ENCODE results near the gene DPCD. TPM values are rescaled to one million over a fixed set of nuclear protein-coding genes. Genes with fewer than 3 reads are reported as not detected.

DPCD gene
- total RNA-seq, 1 donor from 2014 or later = 71.1 TPM

DNA sequence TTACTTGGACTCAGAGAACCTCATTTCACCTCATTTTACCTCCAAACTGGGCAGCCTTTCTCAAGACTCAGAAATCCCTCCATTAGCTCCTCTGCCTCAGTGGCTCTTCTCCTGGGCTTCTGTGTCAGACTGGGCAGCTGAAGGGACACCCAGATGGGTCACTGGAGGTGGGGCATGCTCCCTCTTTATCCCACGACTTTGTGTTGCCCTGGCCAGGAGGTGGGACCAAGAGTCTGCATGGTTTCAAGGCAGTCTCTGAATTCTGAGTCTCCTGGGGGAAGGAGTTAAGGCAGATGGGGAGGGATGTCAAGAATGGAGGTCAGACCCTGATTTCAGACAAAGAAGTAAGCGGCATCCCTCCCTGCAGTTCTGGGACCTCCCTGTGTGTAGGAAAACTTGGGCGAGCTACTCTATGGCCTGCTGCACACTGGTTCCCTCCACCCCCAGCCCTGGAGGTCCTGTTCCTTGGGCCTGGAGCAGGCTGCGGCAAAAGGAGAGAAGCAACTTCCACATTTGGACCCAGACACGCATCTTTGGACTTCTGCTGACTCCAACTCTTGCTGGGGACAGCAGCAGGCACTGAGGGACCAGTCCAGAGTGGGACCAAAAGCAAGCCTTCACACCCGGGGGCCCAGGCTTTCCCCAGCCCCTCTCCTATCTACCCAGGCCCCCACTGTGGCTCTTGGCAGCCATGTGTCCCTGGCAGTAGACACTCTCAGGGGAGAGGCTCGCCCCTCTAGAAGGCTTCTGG, 10.8 kb upstream of the DPCD start:
- Mint-ChIP-seq H3K4me1 (peaks cover 12% of the 10 kb centered on the region), H3K27ac (no peak overlapping the region), H3K36me3 (peaks cover 8% of the 10 kb centered on the region), H3K9me3 (peaks cover 2% of the 10 kb centered on the region), H3K4me3 (no peak overlapping the region), H3K27me3 (ENCODE audit: insufficient read depth, low read depth) (peaks cover 11% of the 10 kb centered on the region)
- Histone ChIP-seq H3K4me3 (no peak overlapping the region), H3K79me2 (ENCODE audit: low read depth) (no peaks in the 10 kb centered on the region), H3K9ac (no peak overlapping the region), H3K4me1 (peaks cover 19% of the 10 kb centered on the region), H3K27me3 (peaks cover 10% of the 10 kb centered on the region), H3F3A (ENCODE audit: low read depth) (peaks cover 16% of the 10 kb centered on the region), H3K27ac (no peak overlapping the region), H3K4me2 (no peak overlapping the region), H3K36me3 (no peaks in the 10 kb centered on the region), H3K9me3 (ENCODE audit: low read depth) (no peaks in the 10 kb centered on the region), H4K20me1 (ENCODE audit: low read depth) (peaks cover 38% of the 10 kb centered on the region), H2AFZ (replicated peaks) (no peak overlapping the region)
- no peak for DNase-seq (ENCODE audit: low spot score)
- TF ChIP-seq, protein P1, sequence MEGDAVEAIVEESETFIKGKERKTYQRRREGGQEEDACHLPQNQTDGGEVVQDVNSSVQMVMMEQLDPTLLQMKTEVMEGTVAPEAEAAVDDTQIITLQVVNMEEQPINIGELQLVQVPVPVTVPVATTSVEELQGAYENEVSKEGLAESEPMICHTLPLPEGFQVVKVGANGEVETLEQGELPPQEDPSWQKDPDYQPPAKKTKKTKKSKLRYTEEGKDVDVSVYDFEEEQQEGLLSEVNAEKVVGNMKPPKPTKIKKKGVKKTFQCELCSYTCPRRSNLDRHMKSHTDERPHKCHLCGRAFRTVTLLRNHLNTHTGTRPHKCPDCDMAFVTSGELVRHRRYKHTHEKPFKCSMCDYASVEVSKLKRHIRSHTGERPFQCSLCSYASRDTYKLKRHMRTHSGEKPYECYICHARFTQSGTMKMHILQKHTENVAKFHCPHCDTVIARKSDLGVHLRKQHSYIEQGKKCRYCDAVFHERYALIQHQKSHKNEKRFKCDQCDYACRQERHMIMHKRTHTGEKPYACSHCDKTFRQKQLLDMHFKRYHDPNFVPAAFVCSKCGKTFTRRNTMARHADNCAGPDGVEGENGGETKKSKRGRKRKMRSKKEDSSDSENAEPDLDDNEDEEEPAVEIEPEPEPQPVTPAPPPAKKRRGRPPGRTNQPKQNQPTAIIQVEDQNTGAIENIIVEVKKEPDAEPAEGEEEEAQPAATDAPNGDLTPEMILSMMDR (IDR thresholded peaks at IDR 0.05) = no peak
- TF ChIP-seq EZH2phosphoT487 (IDR thresholded peaks at IDR 0.05) (no peak), EZH2 (IDR thresholded peaks at IDR 0.05) (no peak)

DNA sequence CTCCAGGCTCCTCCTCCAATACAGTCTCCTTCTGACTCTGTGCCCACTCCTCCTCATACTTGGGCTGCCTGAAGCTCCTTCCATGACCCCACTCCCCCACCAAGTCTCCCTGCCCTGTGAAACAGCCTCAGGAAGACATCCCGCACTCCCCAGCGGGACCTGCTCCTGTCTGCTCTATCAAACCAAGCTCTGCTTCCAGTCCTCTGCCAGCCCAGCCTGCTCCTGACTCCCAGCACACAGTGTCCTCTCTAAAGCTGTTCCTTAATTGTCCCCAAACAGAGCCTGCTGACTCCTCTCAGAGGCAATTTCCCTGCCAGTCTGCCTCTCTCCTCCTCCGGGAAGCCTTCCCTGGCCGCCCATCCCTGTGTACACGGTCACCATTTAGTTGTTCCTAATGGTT, 9.9 kb upstream of the DPCD start:
- H3K27me3 Mint-ChIP-seq (ENCODE audit: insufficient read depth, low read depth) = peaks cover 11% of the 10 kb centered on the region
- Histone ChIP-seq H3K79me2 (ENCODE audit: low read depth) (no peaks in the 10 kb centered on the region), H2AFZ (replicated peaks) (no peak overlapping the region), H3K4me2 (no peak overlapping the region), H3K4me1 (peaks cover 19% of the 10 kb centered on the region), H3K4me3 (no peak overlapping the region), H3F3A (ENCODE audit: low read depth) (peaks cover 16% of the 10 kb centered on the region), H4K20me1 (ENCODE audit: low read depth) (peaks cover 46% of the 10 kb centered on the region), H3K36me3 (no peaks in the 10 kb centered on the region), H3K27me3 (peaks cover under 1% of the 10 kb centered on the region), H3K9ac (no peak overlapping the region), H3K27ac (no peak overlapping the region), H3K9me3 (ENCODE audit: low read depth) (no peaks in the 10 kb centered on the region)
- H3K27ac Mint-ChIP-seq = no peak overlapping the region
- DNase-seq (ENCODE audit: low spot score) = no peak
- peaks cover 2% of the 10 kb centered on the region for H3K9me3 Mint-ChIP-seq
- H3K36me3 Mint-ChIP-seq = peaks cover 8% of the 10 kb centered on the region
- H3K4me1 Mint-ChIP-seq = peaks cover 12% of the 10 kb centered on the region
- TF ChIP-seq, protein P1 (IDR thresholded peaks at IDR 0.05) = no peak
- TF ChIP-seq EZH2phosphoT487 (IDR thresholded peaks at IDR 0.05) (no peak), EZH2 (IDR thresholded peaks at IDR 0.05) (no peak)
- no peak overlapping the region for H3K4me3 Mint-ChIP-seq

DNA sequence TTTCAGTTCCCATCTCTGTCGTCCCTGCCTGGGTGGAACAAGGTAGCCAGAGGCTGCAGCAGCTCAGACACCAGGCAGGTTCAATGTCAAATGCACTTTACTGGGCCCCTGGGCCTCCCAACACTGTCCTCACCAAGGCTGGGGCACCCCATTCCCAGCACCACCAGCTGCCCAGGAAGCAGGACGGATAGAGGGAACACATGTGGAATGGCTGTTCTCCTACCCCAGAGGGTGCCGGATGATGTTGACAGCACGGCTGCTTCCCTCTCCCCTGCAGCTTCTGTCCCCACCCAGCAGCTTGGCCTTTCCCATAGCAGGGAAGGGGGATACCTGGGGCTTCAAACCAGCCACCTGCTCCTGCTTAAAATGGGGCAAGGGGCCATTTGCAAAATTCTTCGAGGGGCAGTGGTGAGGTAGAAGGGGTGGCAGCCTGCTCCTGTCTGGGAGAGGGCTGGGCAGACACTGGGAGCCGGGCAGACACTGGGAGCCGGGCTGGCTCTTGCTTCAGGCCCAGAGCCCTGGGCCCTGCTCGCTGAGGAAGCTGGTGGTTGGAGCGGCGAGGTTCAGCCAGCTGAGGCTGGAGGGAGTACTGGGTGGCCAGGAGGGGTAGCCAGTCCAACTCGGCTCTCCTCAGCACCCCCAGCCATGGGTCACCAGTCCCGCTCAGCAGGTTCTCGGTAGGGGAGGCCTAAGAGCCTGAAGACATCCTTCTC, 9.2 kb upstream of the DPCD start:
- H3K4me2 ChIP-seq = no peak overlapping the region
- peaks cover 19% of the 10 kb centered on the region for H3F3A ChIP-seq (ENCODE audit: low read depth)
- no peaks in the 10 kb centered on the region for H3K79me2 ChIP-seq (ENCODE audit: low read depth)
- no peaks in the 10 kb centered on the region for H3K9me3 ChIP-seq (ENCODE audit: low read depth)
- Mint-ChIP-seq H3K4me1 (peaks cover 12% of the 10 kb centered on the region), H3K9me3 (peaks cover 2% of the 10 kb centered on the region), H3K36me3 (peaks cover 8% of the 10 kb centered on the region), H3K27ac (no peak overlapping the region), H3K4me3 (no peak overlapping the region), H3K27me3 (ENCODE audit: insufficient read depth, low read depth) (peaks cover 8% of the 10 kb centered on the region)
- peaks cover 19% of the 10 kb centered on the region for H3K4me1 ChIP-seq
- no peak overlapping the region for H3K4me3 ChIP-seq
- no peak overlapping the region for H2AFZ ChIP-seq (replicated peaks)
- no peak overlapping the region for H3K27ac ChIP-seq
- DNase-seq (ENCODE audit: low spot score) = no peak
- no peak overlapping the region for H3K9ac ChIP-seq
- no peaks in the 10 kb centered on the region for H3K27me3 ChIP-seq
- peaks cover 47% of the 10 kb centered on the region for H4K20me1 ChIP-seq (ENCODE audit: low read depth)
- TF ChIP-seq, protein P1 (IDR thresholded peaks at IDR 0.05) = no peak
- TF ChIP-seq EZH2 (IDR thresholded peaks at IDR 0.05) (no peak), EZH2phosphoT487 (IDR thresholded peaks at IDR 0.05) (no peak)
- no peaks in the 10 kb centered on the region for H3K36me3 ChIP-seq
